Ishikawa (cell line): ENCODE data around the gene NYAP1.

Experiments used
- EP300 ChIP-seq: IDR thresholded peaks from 2 replicates; pipeline ENCODE4 v1.6.1; 2012; ENCODE audit warnings: borderline replicate concordance
- TCF12 ChIP-seq: IDR thresholded peaks from 2 replicates; pipeline ENCODE4 v1.6.1; 2012; ENCODE audit warnings: low read depth

- no peak for TF ChIP-seq EP300
- TF ChIP-seq TCF12 = no peak
Measured at GRCh38 chr7:100488333-100489095, 4.8 kb downstream of the NYAP1 start.
